Neural crest cell (in vitro differentiated cells): ENCODE results near the gene CLASP1. TPM values are rescaled to one million over a fixed set of nuclear protein-coding genes. Genes with fewer than 3 reads are reported as not detected.

Source experiments
- DNase-seq: peaks from one replicate; pipeline ENCODE4 v3.0.0; 2021; ENCODE audit warnings: low read depth, mixed read lengths, low spot score
- H3K27ac Mint-ChIP-seq: one replicate; pipeline ENCODE4 v1.8.0; 2021; ENCODE audit warnings: mild to moderate bottlenecking, mixed read lengths; ENCODE audit not compliant: unreplicated experiment
- H3K27me3 Mint-ChIP-seq: 2 replicates; pipeline ENCODE4 v1.8.0; 2021; ENCODE audit warnings: low read depth, mild to moderate bottlenecking, mixed read lengths
- H3K36me3 Mint-ChIP-seq: 2 replicates; pipeline ENCODE4 v1.8.0; 2021; ENCODE audit warnings: low read depth, mild to moderate bottlenecking, mixed read lengths
- H3K4me1 Mint-ChIP-seq: 2 replicates; pipeline ENCODE4 v1.8.0; 2021; ENCODE audit warnings: mixed read lengths
- H3K4me3 Mint-ChIP-seq: one replicate; pipeline ENCODE4 v1.8.0; 2021; ENCODE audit warnings: mild to moderate bottlenecking, mixed read lengths
- H3K9me3 Mint-ChIP-seq: 2 replicates; pipeline ENCODE4 v1.8.0; 2021; ENCODE audit warnings: mixed read lengths
- CTCF ChIP-seq: fragments of 200-600 bp; sonication (generic); conservative IDR thresholded peaks from 2 replicates; pipeline ENCODE4 v1.5.0; 2021; ENCODE audit warnings: antibody characterized with exemption, mild to moderate bottlenecking
- total RNA-seq: library from RNA; stranded (reverse); gene quantifications from 2 replicates; pipeline ENCODE4 v1.2.1, GENCODE V29; 2021

The CLASP1 gene
- total RNA-seq, 1 donor from 2014 or later = 95.8 TPM

- H3K4me3 Mint-ChIP-seq = no peak overlapping the region
These were observed 157.7 kb downstream of the CLASP1 start for GRCh38 chr2:121491518-121491917.

GRCh38 chr2:121490584-121491133 is 158.6 kb downstream of the CLASP1 start:
- peaks cover 30% of the 10 kb centered on the region for H3K4me1 Mint-ChIP-seq

More at GRCh38 chr2:121491518-121491917, 157.7 kb downstream of the CLASP1 start:
- H3K27me3 Mint-ChIP-seq = no peaks in the 10 kb centered on the region
- H3K4me1 Mint-ChIP-seq = peaks cover 30% of the 10 kb centered on the region
- no peak for DNase-seq
- H3K9me3 Mint-ChIP-seq = no peaks in the 10 kb centered on the region
- no peak overlapping the region for H3K27ac Mint-ChIP-seq
- H3K36me3 Mint-ChIP-seq = peaks cover 7% of the 10 kb centered on the region
- no peak for TF ChIP-seq CTCF

GRCh38 chr2:121489911-121490583 is 159.2 kb downstream of the CLASP1 start:
- no peak for DNase-seq
- Mint-ChIP-seq H3K36me3 (peaks cover 3% of the 10 kb centered on the region), H3K27me3 (no peaks in the 10 kb centered on the region), H3K4me3 (no peak overlapping the region), H3K4me1 (peaks cover 30% of the 10 kb centered on the region), H3K27ac (peak overlapping the region; percentile 52), H3K9me3 (no peaks in the 10 kb centered on the region)
- TF ChIP-seq CTCF = no peak

More at GRCh38 chr2:121490584-121491133, 158.6 kb downstream of the CLASP1 start:
- Mint-ChIP-seq H3K9me3 (no peaks in the 10 kb centered on the region), H3K36me3 (peaks cover 3% of the 10 kb centered on the region), H3K27ac (no peak overlapping the region), H3K4me3 (no peak overlapping the region), H3K27me3 (no peaks in the 10 kb centered on the region)
- TF ChIP-seq CTCF = no peak
- DNase-seq = no peak

GRCh38 chr2:121489284-121489683 is 160.0 kb downstream of the CLASP1 start:
- H3K27ac Mint-ChIP-seq = no peak overlapping the region
- no peak for TF ChIP-seq CTCF
- H3K4me3 Mint-ChIP-seq = no peak overlapping the region
- H3K4me1 Mint-ChIP-seq = peaks cover 36% of the 10 kb centered on the region
- H3K9me3 Mint-ChIP-seq = no peaks in the 10 kb centered on the region
- H3K27me3 Mint-ChIP-seq = no peaks in the 10 kb centered on the region
- peaks cover 3% of the 10 kb centered on the region for H3K36me3 Mint-ChIP-seq
- no peak for DNase-seq

GRCh38 chr2:121486191-121486790 is 163.0 kb downstream of the CLASP1 start:
- Mint-ChIP-seq H3K9me3 (no peaks in the 10 kb centered on the region), H3K4me1 (peaks cover 19% of the 10 kb centered on the region), H3K27me3 (no peaks in the 10 kb centered on the region), H3K4me3 (no peak overlapping the region), H3K27ac (no peak overlapping the region), H3K36me3 (no peaks in the 10 kb centered on the region)
- TF ChIP-seq CTCF = no peak
- no peak for DNase-seq
